OCI-LY1 (cell line): ENCODE measurements around the gene LHX1.

Experiments
- H2AFZ ChIP-seq: fragments of 200-600 bp; sonication (generic), shearing (Covaris generic); 2 replicates; pipeline ENCODE4 v1.6.0; 2014; ENCODE audit warnings: antibody characterized with exemption, mild to moderate bottlenecking, low read length
- H3F3A ChIP-seq: fragments of 200-600 bp; sonication (generic), shearing (Covaris generic); 2 replicates; pipeline ENCODE4 v1.6.0; 2014; ENCODE audit warnings: mild to moderate bottlenecking, antibody characterized with exemption, low read length, moderate library complexity; ENCODE audit not compliant: insufficient read depth
- H3K27ac ChIP-seq: fragments of 200-600 bp; sonication (generic); 2 replicates; pipeline ENCODE4 v1.5.1; 2014; ENCODE audit warnings: low read length, mixed run types, mild to moderate bottlenecking, low read depth; ENCODE audit not compliant: poor library complexity, severe bottlenecking
- H3K27me3 ChIP-seq: fragments of 200-600 bp; sonication (generic); 2 replicates; pipeline ENCODE4 v1.6.0; 2014; ENCODE audit warnings: antibody characterized with exemption, mild to moderate bottlenecking, low read length, moderate library complexity; ENCODE audit not compliant: insufficient read depth
- H3K36me3 ChIP-seq: fragments of 200-600 bp; sonication (generic); 2 replicates; pipeline ENCODE4 v1.6.1; 2014; ENCODE audit warnings: mild to moderate bottlenecking, antibody characterized with exemption, low read length, moderate library complexity, mixed read lengths; ENCODE audit not compliant: insufficient read depth
- H3K4me1 ChIP-seq: fragments of 200-600 bp; sonication (generic); 2 replicates; pipeline ENCODE4 v1.5.1; 2014; ENCODE audit warnings: mild to moderate bottlenecking, low read length, moderate library complexity; ENCODE audit not compliant: insufficient read depth, severe bottlenecking
- H3K4me2 ChIP-seq: fragments of 200-600 bp; sonication (generic), shearing (Covaris generic); 2 replicates; pipeline ENCODE4 v1.6.1; 2014; ENCODE audit warnings: low read length
- H3K4me3 ChIP-seq: fragments of 200-600 bp; sonication (generic); 2 replicates; pipeline ENCODE4 v1.5.1; 2014; ENCODE audit warnings: low read length, low read depth, mild to moderate bottlenecking, mixed read lengths; ENCODE audit not compliant: poor library complexity, severe bottlenecking
- H3K79me2 ChIP-seq: fragments of 200-600 bp; shearing (Covaris generic); 2 replicates; pipeline ENCODE4 v1.6.1; 2016; ENCODE audit warnings: mixed run types, low read length, mixed read lengths; ENCODE audit not compliant: insufficient read depth
- H3K9ac ChIP-seq: fragments of 200-600 bp; sonication (generic), shearing (Covaris generic); 2 replicates; pipeline ENCODE4 v1.6.1; 2014; ENCODE audit warnings: mild to moderate bottlenecking, low read length, mixed read lengths
- H3K9me2 ChIP-seq: fragments of 200-600 bp; sonication (generic), shearing (Covaris generic); 2 replicates; pipeline ENCODE4 v1.6.1; 2014; ENCODE audit warnings: low read depth, mild to moderate bottlenecking, low read length, mixed read lengths
- H3K9me3 ChIP-seq: fragments of 200-600 bp; shearing (Covaris generic); 2 replicates; pipeline ENCODE4 v1.6.1; 2014; ENCODE audit warnings: low read length, mixed read lengths
- H4K20me1 ChIP-seq: fragments of 200-600 bp; sonication (generic), shearing (Covaris generic); 2 replicates; pipeline ENCODE4 v1.6.0; 2016; ENCODE audit warnings: mild to moderate bottlenecking, low read length; ENCODE audit not compliant: insufficient read depth
- CTCF ChIP-seq: fragments of 200-600 bp; sonication (generic), shearing (Covaris generic); IDR thresholded peaks from 2 replicates; pipeline ENCODE4 v1.5.1; 2017; ENCODE audit warnings: mild to moderate bottlenecking, antibody characterized with exemption, low read length, moderate library complexity, mixed read lengths
- EZH2 ChIP-seq: fragments of 200-600 bp; sonication (generic), shearing (Covaris generic); IDR thresholded peaks from 2 replicates; pipeline ENCODE4 v1.8.0; 2017; ENCODE audit warnings: borderline replicate concordance, mixed run types, mild to moderate bottlenecking, antibody characterized with exemption, low read length, moderate library complexity, mixed read lengths

The LHX1 gene

GRCh38 chr17:36939802-36940312 lies 2.6 kb downstream of the LHX1 start:
- Histone ChIP-seq H3K4me1 (no peaks in the 10 kb centered on the region), H3K27me3 (no peaks in the 10 kb centered on the region), H3K79me2 (no peaks in the 10 kb centered on the region)

GRCh38 chr17:36940313-36941264 lies 3.3 kb downstream of the LHX1 start:
- no peaks in the 10 kb centered on the region for H3K79me2 ChIP-seq
- H3F3A ChIP-seq: no peaks in the 10 kb centered on the region
- H2AFZ ChIP-seq: no peak overlapping the region
- H3K4me3 ChIP-seq: no peak overlapping the region
- H4K20me1 ChIP-seq: no peaks in the 10 kb centered on the region
- H3K27me3 ChIP-seq: no peaks in the 10 kb centered on the region
- H3K4me1 ChIP-seq: no peaks in the 10 kb centered on the region
- H3K4me2 ChIP-seq: no peak overlapping the region
- TF ChIP-seq CTCF (no peak), EZH2 (no peak)
- no peak overlapping the region for H3K9ac ChIP-seq
- no peaks in the 10 kb centered on the region for H3K9me2 ChIP-seq
- no peaks in the 10 kb centered on the region for H3K36me3 ChIP-seq
- no peak overlapping the region for H3K27ac ChIP-seq
- H3K9me3 ChIP-seq: no peaks in the 10 kb centered on the region

More at GRCh38 chr17:36939802-36940312, 2.6 kb downstream of the LHX1 start:
- Histone ChIP-seq H2AFZ (no peak overlapping the region), H3K9ac (no peak overlapping the region), H3F3A (no peaks in the 10 kb centered on the region), H3K4me2 (no peak overlapping the region), H3K4me3 (no peak overlapping the region), H3K9me2 (no peaks in the 10 kb centered on the region), H4K20me1 (no peaks in the 10 kb centered on the region), H3K9me3 (no peaks in the 10 kb centered on the region), H3K27ac (no peak overlapping the region), H3K36me3 (no peaks in the 10 kb centered on the region)
- TF ChIP-seq EZH2: no peak
- no peak for TF ChIP-seq CTCF

- Histone ChIP-seq H4K20me1 (no peaks in the 10 kb centered on the region), H3K4me1 (no peaks in the 10 kb centered on the region), H2AFZ (no peak overlapping the region), H3K4me3 (no peak overlapping the region), H3K36me3 (no peaks in the 10 kb centered on the region), H3K9ac (no peak overlapping the region), H3F3A (no peaks in the 10 kb centered on the region), H3K27ac (no peak overlapping the region), H3K4me2 (no peak overlapping the region), H3K27me3 (no peaks in the 10 kb centered on the region), H3K9me3 (no peaks in the 10 kb centered on the region), H3K79me2 (no peaks in the 10 kb centered on the region), H3K9me2 (no peaks in the 10 kb centered on the region)
- no peak for TF ChIP-seq CTCF
- TF ChIP-seq EZH2: no peak
Observed at GRCh38 chr17:36941265-36942010, 4.2 kb downstream of the LHX1 start.
